Hepatic stellate cell (primary cell): ENCODE results near the gene FYB2.
A peak's percentile ranks its signal among the peaks of the same experiment; 100 is the strongest.

Source experiments
- DNase-seq: peaks from one replicate; pipeline ENCODE4 v3.0.0; 2011; ENCODE audit warnings: low spot score

The FYB2 gene

GRCh38 chr1:56819387-56819899 is at the start of gene FYB2:
Gene FYB2, minus strand, starts transcription at chr1:56819404. Its CDS starts 114 bp downstream, at chr1:56819290.
- no peak for DNase-seq

GRCh38 chr1:56868761-56869160 is 49.6 kb upstream of the FYB2 start:
- no peak for DNase-seq

- no peak for DNase-seq
Observed at GRCh38 chr1:56867491-56867890, 48.3 kb upstream of the FYB2 start.

GRCh38 chr1:56866656-56867055 is 47.5 kb upstream of the FYB2 start:
- DNase-seq = peak; percentile 22

GRCh38 chr1:56864430-56864829 is 45.2 kb upstream of the FYB2 start:
- no peak for DNase-seq

DNA sequence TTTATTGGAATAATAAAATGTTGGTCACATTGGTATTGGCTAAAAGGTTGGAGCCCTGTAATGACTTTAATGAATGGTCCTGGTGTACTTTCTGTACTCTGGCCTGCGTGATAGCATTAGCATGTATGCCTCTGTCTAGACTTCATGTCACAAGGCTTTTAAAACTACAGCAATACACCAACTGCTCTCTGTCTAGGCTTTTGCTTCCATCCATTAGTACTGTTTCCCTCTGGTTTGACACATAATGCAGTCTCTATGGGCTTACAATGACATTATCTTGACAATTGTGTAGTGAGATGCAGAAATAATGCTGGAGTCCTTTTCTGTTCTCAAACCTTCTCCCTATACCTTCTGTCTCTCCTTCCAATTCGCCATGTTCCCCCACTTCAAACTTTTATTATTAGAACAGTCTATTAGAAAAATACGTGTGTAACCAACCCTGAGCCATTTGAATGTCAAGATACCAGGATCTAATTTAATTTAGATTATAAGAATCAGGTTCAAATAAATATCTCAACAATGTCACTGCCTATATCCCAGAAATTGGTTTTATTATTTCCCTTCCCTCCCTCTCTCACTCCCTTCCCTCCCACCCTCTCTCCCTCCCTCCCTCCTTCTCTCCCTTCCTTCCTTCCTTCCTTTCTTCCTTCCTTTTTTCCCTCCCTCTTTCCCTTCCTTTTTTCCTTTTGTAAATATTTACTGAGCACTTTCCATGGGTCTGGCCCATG is 44.2 kb upstream of the FYB2 start:
- no peak for DNase-seq

- no peak for DNase-seq
Observed at GRCh38 chr1:56859287-56859686, 40.1 kb upstream of the FYB2 start.

- DNase-seq = no peak
Observed at GRCh38 chr1:56856186-56856585, 37.0 kb upstream of the FYB2 start.

DNA sequence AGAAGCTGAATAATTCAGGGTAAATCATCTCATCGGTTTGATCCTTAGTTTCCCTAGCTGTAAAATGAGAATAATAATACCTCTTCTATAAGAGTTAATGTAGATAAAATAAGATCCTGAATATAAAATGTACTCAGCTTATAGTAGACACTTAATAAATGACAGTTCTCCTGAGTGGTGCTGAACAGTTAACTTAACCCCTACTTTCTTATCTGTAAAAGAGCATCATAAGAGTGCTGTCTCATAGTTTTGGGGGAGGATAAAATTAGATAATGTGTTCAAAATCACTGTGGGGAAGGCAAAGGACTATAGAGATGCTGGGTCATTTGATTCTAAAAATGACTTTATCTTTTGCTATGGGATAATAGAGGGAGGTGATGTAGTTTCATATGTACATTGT is 36.0 kb upstream of the FYB2 start:
- no peak for DNase-seq

GRCh38 chr1:56854521-56855099 is 35.4 kb upstream of the FYB2 start, which contains the start of gene C8A:
Gene C8A, plus strand, starts transcription at chr1:56854797. Its CDS starts 105 bp downstream, at chr1:56854902.
- no peak for DNase-seq

- DNase-seq = no peak
Observed at GRCh38 chr1:56852476-56852875, 33.3 kb upstream of the FYB2 start.

GRCh38 chr1:56850922-56851321 is 31.7 kb upstream of the FYB2 start:
- DNase-seq = no peak

DNA sequence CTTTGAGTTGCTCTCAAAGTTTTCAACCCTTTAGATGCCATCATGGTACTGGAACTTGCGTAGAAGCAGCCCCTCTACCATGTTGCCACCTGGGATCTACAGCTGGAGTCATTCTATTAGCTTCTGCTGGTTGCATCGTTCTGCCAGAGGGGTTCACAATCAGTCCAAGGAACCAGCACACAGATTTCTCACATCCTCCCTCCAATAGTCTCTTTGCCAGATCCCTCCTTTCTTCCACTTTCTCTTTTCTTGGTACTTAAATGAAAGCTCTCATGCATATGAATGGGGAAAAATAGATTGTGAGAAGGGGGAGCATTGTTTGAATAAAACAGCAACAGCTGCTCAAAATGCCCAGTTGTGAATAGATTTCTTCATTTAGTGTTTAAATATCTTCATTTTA is 31.2 kb upstream of the FYB2 start:
- DNase-seq = no peak

DNA sequence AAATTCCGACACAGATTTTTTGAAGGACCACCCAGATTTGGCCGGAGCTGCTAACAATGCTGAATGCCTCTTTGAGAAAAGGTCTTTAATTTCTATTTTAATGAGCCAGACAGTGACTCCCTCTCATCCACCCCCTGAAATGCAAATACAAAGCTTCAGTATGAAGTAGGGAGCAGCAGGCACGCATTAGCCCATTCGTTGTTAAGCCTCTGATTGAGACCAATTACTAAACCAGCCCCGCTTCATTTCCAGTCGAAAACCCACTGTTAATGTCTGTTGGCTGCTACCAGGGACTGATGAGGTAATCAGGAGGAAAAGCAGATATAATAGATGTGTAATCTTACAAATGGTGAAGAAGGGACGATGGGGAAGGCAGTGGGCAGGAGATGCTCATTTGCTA is 30.5 kb upstream of the FYB2 start:
- no peak for DNase-seq

- DNase-seq = no peak
Observed at GRCh38 chr1:56845343-56845742, 26.1 kb upstream of the FYB2 start.

- DNase-seq = no peak
Observed at GRCh38 chr1:56844545-56845136, 25.4 kb upstream of the FYB2 start.

GRCh38 chr1:56843544-56843943 is 24.3 kb upstream of the FYB2 start:
- no peak for DNase-seq

- DNase-seq = no peak
Observed at GRCh38 chr1:56838759-56839158, 19.6 kb upstream of the FYB2 start.

DNA sequence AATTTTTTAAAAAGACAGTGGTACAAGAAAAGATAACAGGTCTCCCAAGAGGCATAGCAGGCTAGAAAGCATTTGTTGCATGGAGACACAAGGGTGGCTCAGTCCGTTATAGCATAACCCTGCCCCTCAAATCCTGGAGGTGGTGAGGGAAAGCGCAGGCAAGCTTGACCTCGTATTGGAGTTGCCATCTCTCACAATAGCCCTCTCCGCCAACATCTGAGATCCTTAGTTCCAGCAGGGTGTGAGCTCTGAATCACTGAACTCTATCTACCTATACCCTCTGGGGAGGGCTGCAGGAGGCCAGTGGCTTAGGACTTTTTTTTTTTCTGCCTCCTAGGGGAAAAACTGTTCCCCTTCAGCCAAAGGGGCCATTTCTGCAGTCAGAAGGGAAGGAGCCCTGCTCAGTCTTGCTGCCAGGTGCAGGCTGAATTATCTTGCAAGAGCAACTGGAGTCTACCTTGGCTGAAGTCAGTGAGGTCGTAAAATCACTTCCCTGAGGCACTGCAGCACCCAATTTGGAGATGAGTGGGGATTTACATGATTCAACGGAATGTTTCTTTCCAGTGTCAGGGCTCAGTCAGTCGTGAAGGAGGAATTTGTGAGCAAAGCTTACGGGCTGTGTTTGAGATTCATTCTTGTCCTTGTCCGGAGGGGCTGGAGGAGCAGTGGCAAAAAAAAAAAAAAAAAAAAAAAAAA is 18.2 kb upstream of the FYB2 start:
- DNase-seq = no peak

DNA sequence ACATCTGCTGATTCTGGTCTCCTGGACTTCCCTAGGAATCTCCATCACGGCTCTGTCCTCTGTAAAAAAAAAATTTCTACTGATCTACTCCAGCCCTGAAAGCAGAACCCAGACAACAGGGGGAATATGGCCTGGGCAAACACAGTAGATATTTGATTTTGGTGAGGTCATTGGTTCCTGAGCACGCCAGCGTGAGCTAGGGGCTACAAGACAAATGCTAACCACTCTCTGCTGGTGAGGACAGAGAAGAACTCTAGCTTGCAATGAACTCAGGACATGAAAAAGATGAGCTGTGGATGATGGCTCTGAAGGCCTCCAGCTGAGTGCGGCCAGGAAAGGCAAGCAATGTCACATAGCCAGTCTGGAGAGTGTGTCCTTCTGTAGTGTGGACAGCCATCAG is 17.2 kb upstream of the FYB2 start:
- no peak for DNase-seq

DNA sequence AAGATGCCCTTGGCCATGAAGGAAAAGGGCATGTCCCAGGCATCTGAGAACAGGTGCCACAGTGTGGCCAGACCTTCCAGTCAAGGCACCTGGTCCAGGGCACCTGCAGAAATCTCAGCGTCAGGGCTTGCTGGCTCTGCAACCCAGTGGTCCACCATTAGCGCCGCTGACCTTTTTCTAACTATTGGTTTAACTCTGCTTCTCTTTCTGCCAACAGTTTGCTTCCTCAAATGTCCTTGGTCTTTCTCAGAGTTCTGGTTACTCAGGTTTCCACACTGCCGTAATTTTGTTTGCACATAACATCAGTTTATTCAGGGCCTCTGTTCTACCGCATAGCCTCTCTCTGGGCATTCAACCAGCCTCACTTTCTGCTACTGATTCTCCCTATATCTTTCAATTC is 16.5 kb upstream of the FYB2 start:
- DNase-seq = no peak

DNA sequence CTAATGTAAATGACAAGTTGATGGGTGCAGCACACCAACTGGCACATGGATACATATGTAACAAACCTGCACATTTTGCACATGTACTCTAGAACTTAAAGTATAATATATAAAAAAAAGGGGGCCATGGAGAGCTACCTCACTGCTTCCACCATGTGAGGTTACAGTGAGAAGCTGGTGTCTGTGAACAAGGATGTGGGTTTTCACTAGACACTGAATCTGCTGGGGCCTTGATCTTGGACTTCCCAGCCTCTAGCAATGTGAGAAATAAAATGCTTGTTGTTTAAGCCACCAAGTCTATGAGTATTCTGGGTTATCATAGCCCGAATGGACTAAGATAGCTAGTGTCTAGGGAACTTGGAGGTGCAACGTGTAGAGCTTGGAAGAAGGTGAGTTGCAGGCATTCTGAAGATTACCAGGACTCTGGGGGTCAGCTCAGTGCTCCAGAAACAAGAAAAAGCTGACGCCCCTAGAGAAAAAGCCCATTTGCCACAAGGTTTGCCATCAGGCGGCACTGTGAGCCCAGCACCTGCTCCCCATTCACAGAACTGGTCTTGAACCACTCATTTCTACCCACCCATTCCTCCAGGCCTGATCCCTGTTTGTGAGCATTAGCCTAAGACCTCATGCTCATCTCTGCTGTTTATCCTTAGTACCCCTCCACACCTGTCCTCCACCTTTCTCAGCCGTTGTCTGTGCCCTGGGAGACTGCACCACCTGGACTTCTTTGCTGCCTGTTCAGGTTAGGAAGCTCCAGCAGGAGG is 15.1 kb upstream of the FYB2 start:
- DNase-seq = no peak
